ENCODE data around the gene TPH2.

DNA sequence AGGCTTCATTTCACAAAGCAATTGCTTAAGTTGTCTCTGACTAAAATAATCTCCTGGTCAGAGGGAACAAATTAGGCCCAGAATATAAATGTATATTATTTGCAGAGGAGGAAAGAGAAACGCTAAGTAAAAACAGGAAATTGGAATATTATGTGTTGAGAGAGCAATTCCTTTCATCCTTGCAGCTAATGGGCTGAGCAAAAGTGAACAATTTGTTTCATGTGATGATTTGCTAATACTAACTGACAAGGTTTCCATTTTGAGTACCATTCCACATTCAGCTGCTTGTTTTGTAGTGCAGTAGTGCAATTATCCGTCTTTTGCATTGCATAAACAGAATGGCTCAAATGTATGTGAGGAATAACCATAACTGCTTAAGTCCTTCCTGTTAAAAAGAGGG, 103.2 kb downstream of the TPH2 start:
- TF ChIP-seq, protein P1, sequence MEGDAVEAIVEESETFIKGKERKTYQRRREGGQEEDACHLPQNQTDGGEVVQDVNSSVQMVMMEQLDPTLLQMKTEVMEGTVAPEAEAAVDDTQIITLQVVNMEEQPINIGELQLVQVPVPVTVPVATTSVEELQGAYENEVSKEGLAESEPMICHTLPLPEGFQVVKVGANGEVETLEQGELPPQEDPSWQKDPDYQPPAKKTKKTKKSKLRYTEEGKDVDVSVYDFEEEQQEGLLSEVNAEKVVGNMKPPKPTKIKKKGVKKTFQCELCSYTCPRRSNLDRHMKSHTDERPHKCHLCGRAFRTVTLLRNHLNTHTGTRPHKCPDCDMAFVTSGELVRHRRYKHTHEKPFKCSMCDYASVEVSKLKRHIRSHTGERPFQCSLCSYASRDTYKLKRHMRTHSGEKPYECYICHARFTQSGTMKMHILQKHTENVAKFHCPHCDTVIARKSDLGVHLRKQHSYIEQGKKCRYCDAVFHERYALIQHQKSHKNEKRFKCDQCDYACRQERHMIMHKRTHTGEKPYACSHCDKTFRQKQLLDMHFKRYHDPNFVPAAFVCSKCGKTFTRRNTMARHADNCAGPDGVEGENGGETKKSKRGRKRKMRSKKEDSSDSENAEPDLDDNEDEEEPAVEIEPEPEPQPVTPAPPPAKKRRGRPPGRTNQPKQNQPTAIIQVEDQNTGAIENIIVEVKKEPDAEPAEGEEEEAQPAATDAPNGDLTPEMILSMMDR (conservative IDR thresholded peaks at IDR 0.05) = no peak
- no peak for TF ChIP-seq ZFX (IDR thresholded peaks at IDR 0.05)
